IMR-90 (cell line): ENCODE data around the gene C10orf95.

Experiments
- CEBPB ChIP-seq: IDR thresholded peaks from 2 replicates; pipeline ENCODE4 v1.6.1; 2012; ENCODE audit warnings: low read depth, low read length, improper control_type of control experiment
- FOS ChIP-seq: fragments of 150-350 bp; IDR thresholded peaks from 2 replicates; pipeline ENCODE4 v1.6.1; 2016; ENCODE audit warnings: low read depth, low read length
- MAZ ChIP-seq: IDR thresholded peaks from 2 replicates; pipeline ENCODE4 v1.6.1; 2012; ENCODE audit warnings: low read depth, mild to moderate bottlenecking, low read length, improper control_type of control experiment, moderate library complexity, borderline replicate concordance
- MXI1 ChIP-seq: IDR thresholded peaks from 2 replicates; pipeline ENCODE4 v1.6.1; 2012; ENCODE audit warnings: low read depth, mild to moderate bottlenecking, low read length, moderate library complexity, borderline replicate concordance
- POLR2A ChIP-seq: IDR thresholded peaks from 2 replicates; pipeline ENCODE4 v1.6.1; 2012; ENCODE audit warnings: mild to moderate bottlenecking, low read depth, low read length
- RAD21 ChIP-seq: IDR thresholded peaks from 2 replicates; pipeline ENCODE4 v1.6.1; 2012; ENCODE audit warnings: low read length, improper control_type of control experiment
- RCOR1 ChIP-seq: IDR thresholded peaks from 2 replicates; pipeline ENCODE4 v1.6.1; 2012; ENCODE audit warnings: mild to moderate bottlenecking, low read length, improper control_type of control experiment; ENCODE audit not compliant: insufficient replicate concordance
- RFX5 ChIP-seq: IDR thresholded peaks from 2 replicates; pipeline ENCODE4 v1.8.0; 2012; ENCODE audit warnings: low read depth, mild to moderate bottlenecking, low read length, moderate library complexity
- SMC3 ChIP-seq: fragments of 150-350 bp; IDR thresholded peaks from 2 replicates; pipeline ENCODE4 v1.6.1; 2016; ENCODE audit warnings: low read depth, mild to moderate bottlenecking, antibody characterized with exemption, low read length, moderate library complexity
- TF ChIP-seq, protein P1 (sequence below): conservative IDR thresholded peaks from 2 replicates; pipeline ENCODE4 v1.5.1; 2012; ENCODE audit warnings: mild to moderate bottlenecking, low read depth, low read length, improper control_type of control experiment
- TF ChIP-seq, protein P2 (sequence below): fragments of 150-350 bp; IDR thresholded peaks from 2 replicates; pipeline ENCODE4 v1.6.1; 2017; ENCODE audit warnings: mild to moderate bottlenecking, antibody characterized with exemption, low read length, low read depth
- TF ChIP-seq, protein P3 (sequence below): fragments of 150-350 bp; IDR thresholded peaks from 2 replicates; pipeline ENCODE4 v1.6.1; 2016; ENCODE audit warnings: low read depth, mild to moderate bottlenecking, low read length, moderate library complexity, borderline replicate concordance

DNA sequence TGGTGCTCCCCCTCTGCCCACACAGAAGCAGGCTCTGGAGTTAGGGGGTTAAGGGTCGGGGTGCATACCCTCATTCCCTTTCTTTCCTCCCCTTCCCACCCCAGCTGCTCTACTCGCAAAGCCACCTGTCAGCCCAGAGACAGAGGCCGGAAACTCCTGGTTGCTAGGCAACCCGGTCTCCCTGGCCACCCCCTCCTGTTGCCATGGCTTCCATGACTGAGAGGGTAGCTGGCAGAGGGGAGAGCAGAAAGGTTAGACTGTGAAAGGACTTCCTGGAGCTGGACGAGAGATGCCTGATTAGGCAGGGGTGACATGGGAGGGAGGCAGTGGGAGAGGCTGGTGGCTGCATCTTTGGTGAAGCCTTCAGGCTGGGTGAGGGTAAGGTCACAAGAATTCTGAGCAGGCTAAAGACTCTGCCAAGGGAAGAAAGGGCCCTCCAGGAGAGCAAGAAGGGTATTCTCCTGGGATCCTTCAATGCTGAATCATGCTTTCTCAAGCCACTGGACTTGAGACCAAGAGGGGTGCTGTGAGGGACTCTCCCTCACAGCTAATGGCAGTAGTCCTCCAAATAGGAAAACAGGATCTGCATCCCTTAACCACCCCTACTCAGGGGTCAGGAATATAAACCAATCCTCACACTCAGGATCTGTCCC, 38.2 kb downstream of the C10orf95 start:
- TF ChIP-seq RFX5, result no peak
- TF ChIP-seq, protein P1, sequence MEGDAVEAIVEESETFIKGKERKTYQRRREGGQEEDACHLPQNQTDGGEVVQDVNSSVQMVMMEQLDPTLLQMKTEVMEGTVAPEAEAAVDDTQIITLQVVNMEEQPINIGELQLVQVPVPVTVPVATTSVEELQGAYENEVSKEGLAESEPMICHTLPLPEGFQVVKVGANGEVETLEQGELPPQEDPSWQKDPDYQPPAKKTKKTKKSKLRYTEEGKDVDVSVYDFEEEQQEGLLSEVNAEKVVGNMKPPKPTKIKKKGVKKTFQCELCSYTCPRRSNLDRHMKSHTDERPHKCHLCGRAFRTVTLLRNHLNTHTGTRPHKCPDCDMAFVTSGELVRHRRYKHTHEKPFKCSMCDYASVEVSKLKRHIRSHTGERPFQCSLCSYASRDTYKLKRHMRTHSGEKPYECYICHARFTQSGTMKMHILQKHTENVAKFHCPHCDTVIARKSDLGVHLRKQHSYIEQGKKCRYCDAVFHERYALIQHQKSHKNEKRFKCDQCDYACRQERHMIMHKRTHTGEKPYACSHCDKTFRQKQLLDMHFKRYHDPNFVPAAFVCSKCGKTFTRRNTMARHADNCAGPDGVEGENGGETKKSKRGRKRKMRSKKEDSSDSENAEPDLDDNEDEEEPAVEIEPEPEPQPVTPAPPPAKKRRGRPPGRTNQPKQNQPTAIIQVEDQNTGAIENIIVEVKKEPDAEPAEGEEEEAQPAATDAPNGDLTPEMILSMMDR, result no peak
- TF ChIP-seq POLR2A, result no peak
- no peak for TF ChIP-seq MAZ
- no peak for TF ChIP-seq MXI1
- no peak for TF ChIP-seq RAD21
- TF ChIP-seq FOS, result no peak
- TF ChIP-seq RCOR1, result no peak
- TF ChIP-seq, protein P2, sequence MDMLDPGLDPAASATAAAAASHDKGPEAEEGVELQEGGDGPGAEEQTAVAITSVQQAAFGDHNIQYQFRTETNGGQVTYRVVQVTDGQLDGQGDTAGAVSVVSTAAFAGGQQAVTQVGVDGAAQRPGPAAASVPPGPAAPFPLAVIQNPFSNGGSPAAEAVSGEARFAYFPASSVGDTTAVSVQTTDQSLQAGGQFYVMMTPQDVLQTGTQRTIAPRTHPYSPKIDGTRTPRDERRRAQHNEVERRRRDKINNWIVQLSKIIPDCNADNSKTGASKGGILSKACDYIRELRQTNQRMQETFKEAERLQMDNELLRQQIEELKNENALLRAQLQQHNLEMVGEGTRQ, result no peak
- TF ChIP-seq CEBPB, result no peak
- TF ChIP-seq, protein P3, sequence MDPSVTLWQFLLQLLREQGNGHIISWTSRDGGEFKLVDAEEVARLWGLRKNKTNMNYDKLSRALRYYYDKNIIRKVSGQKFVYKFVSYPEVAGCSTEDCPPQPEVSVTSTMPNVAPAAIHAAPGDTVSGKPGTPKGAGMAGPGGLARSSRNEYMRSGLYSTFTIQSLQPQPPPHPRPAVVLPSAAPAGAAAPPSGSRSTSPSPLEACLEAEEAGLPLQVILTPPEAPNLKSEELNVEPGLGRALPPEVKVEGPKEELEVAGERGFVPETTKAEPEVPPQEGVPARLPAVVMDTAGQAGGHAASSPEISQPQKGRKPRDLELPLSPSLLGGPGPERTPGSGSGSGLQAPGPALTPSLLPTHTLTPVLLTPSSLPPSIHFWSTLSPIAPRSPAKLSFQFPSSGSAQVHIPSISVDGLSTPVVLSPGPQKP, result no peak
- no peak for TF ChIP-seq SMC3
